Peyer's patch (tissue), 4 donors: ENCODE data around the gene SRSF11. TPM values are rescaled to one million over a fixed set of nuclear protein-coding genes. Genes with fewer than 3 reads are reported as not detected.
"Not testable (repeated sequence)": the region's sequence is repeated elsewhere in the genome, so short reads cannot be mapped to it uniquely, and the experiment has no call there.

ENCODE experiments used
- DNase-seq, 3 donors: peaks; one replicate each; pipeline ENCODE4 v3.0.0-alpha.2; 2017 to 2019
- H3K27ac ChIP-seq, 4 donors: fragments of 200-600 bp; sonication (generic); one replicate each; pipeline ENCODE4 v1.5.1; 2016 to 2019
- H3K27me3 ChIP-seq, 2 donors: fragments of 200-600 bp; sonication (generic); one replicate each; pipeline ENCODE4 v1.5.1; 2019
- H3K36me3 ChIP-seq, 3 donors: fragments of 200-600 bp; sonication (generic); one replicate each; pipeline ENCODE4 v1.5.1; 2016 to 2019
- H3K4me1 ChIP-seq, 4 donors: fragments of 200-600 bp; sonication (generic); one replicate each; pipeline ENCODE4 v1.5.1; 2016 to 2019
- H3K4me3 ChIP-seq, 4 donors: fragments of 200-600 bp; sonication (generic); 1 replicate in 3 of 4; 2 replicates in 1 of 4; pipeline ENCODE4 v1.5.1; 2016 to 2019; ENCODE audit warnings: mild to moderate bottlenecking in 1 of 4
- H3K9me3 ChIP-seq, 4 donors: fragments of 200-600 bp; sonication (generic); one replicate each; pipeline ENCODE4 v1.5.1; 2016 to 2019; ENCODE audit warnings: mild to moderate bottlenecking in 1 of 4
- CTCF ChIP-seq, 6 experiments: fragments of 450-650 bp in 4 of 6; fragments of 200-600 bp in 2 of 6; sonication (generic) in 1 of 6; IDR thresholded peaks; one replicate each; pipeline ENCODE4 v1.5.1; 2017 to 2019; ENCODE audit warnings: antibody characterized with exemption in 6 of 6, mild to moderate bottlenecking in 3 of 6, moderate library complexity in 1 of 6
- POLR2A ChIP-seq, 2 donors: fragments of 450-650 bp; IDR thresholded peaks; one replicate each; pipeline ENCODE4 v1.5.1; 2017; ENCODE audit warnings: antibody characterized with exemption in 2 of 2, mild to moderate bottlenecking in 2 of 2, moderate library complexity in 2 of 2
- total RNA-seq, 4 donors: library from RNA; depleted of rRNA; stranded (reverse); fragments of >200 nt; gene quantifications; one replicate each; pipeline ENCODE4 v1.1.0, GENCODE V29; 2016

SRSF11 gene
- 1,000 to 10,000 TPM in 1 of 4 donors, 100 to 1,000 TPM in 3; 130 to 1,005 (median 204) TPM for total RNA-seq

- DNase-seq: peak; percentile 94 to 99 (median 98)
Observed at GRCh38 chr1:70221238-70222121, at the start of gene SRSF11. SRSF11 (plus strand) TSS chr1:70221380; CDS start chr1:70221637, 257 bp downstream.

GRCh38 chr1:70171512-70171911 lies 49.7 kb upstream of the SRSF11 start:
- TF ChIP-seq CTCF (IDR thresholded peaks at IDR 0.05) (no peak), POLR2A (IDR thresholded peaks at IDR 0.05) (no peak)
- Histone ChIP-seq H3K27me3 (no peaks in the 10 kb centered on the region), H3K36me3 (peaks cover 0 to 32% (median 0%) of the 10 kb centered on the region in 3 donors), H3K4me1 (no peaks in the 10 kb centered on the region), H3K9me3 (no peaks in the 10 kb centered on the region), H3K27ac (no peak overlapping the region), H3K4me3 (no peak overlapping the region)
- no peak for DNase-seq

More at GRCh38 chr1:70221238-70222121, at the start of gene SRSF11:
- TF ChIP-seq CTCF (IDR thresholded peaks at IDR 0.05): peak in 3 of 6 experiments; percentile 32 to 40 (median 32)
- peak; percentile 76 for TF ChIP-seq POLR2A (IDR thresholded peaks at IDR 0.05)
- no peaks in the 10 kb centered on the region for H3K27me3 ChIP-seq
- H3K27ac ChIP-seq: peak within 1 kb of the TSS; percentile 93 to 96 (median 96)
- H3K9me3 ChIP-seq: no peaks in the 10 kb centered on the region
- peaks cover 0 to 28% (median 0%) of the 10 kb centered on the region in 4 donors for H3K4me1 ChIP-seq
- H3K4me3 ChIP-seq: peak within 1 kb of the TSS; percentile 62 to 80 (median 64)
- H3K36me3 ChIP-seq: peaks cover 0 to 14% (median 0%) of the 10 kb centered on the region in 3 donors

GRCh38 chr1:70185181-70185580 lies 36.0 kb upstream of the SRSF11 start:
- not testable (repeated sequence) for H3K27me3 ChIP-seq, H3K4me1 ChIP-seq, DNase-seq, H3K4me3 ChIP-seq, H3K9me3 ChIP-seq, H3K27ac ChIP-seq
- peaks cover 0 to 26% (median 0%) of the 10 kb centered on the region in 3 donors for H3K36me3 ChIP-seq

- Histone ChIP-seq H3K36me3 (peaks cover 0 to 17% (median 0%) of the 10 kb centered on the region in 3 donors), H3K4me1 (no peaks in the 10 kb centered on the region), H3K27me3 (no peaks in the 10 kb centered on the region), H3K9me3 (no peaks in the 10 kb centered on the region), H3K4me3 (no peak overlapping the region), H3K27ac (no peak overlapping the region)
- TF ChIP-seq CTCF (IDR thresholded peaks at IDR 0.05) (no peak), POLR2A (IDR thresholded peaks at IDR 0.05) (no peak)
- DNase-seq: no peak
Observed at GRCh38 chr1:70188522-70188921, 32.7 kb upstream of the SRSF11 start.

- DNase-seq: no peak
- Histone ChIP-seq H3K9me3 (no peaks in the 10 kb centered on the region), H3K27me3 (no peaks in the 10 kb centered on the region), H3K36me3 (peaks cover 0 to 4% (median 0%) of the 10 kb centered on the region in 3 donors), H3K4me1 (no peaks in the 10 kb centered on the region), H3K4me3 (no peak overlapping the region), H3K27ac (no peak overlapping the region)
- no peak for TF ChIP-seq CTCF (IDR thresholded peaks at IDR 0.05)
- no peak for TF ChIP-seq POLR2A (IDR thresholded peaks at IDR 0.05)
Observed at GRCh38 chr1:70190180-70190579, 31.0 kb upstream of the SRSF11 start.

- not testable (repeated sequence) for H3K4me3 ChIP-seq, H3K27ac ChIP-seq, H3K36me3 ChIP-seq, H3K9me3 ChIP-seq, DNase-seq, H3K27me3 ChIP-seq, H3K4me1 ChIP-seq
Observed at GRCh38 chr1:70192446-70192845, 28.7 kb upstream of the SRSF11 start.
